ENCODE results near the gene CDKN1C. TPM values are rescaled to one million over a fixed set of nuclear protein-coding genes. Genes with fewer than 3 reads are reported as not detected.
A peak's percentile ranks its signal among the peaks of the same experiment; 100 is the strongest.

CDKN1C gene
- total RNA-seq, 1 donor from 2014 or later, result 9.5 TPM

GRCh38 chr11:2928605-2929530, 43.3 kb upstream of the CDKN1C start, which contains the start of gene PHLDA2:
Gene PHLDA2 (minus strand): TSS chr11:2929420. CDS start chr11:2929364, 56 bp downstream.
- Histone ChIP-seq H3K27me3 (ENCODE audit: control insufficient read depth, insufficient read depth, low read length) (no peaks in the 10 kb centered on the region), H3K4me3 (ENCODE audit: low read depth, low read length) (peak within 1 kb of the TSS; percentile 97), H3K36me3 (ENCODE audit: control insufficient read depth, insufficient read depth, low read length) (peaks cover 5% of the 10 kb centered on the region)
- DNase-seq (ENCODE audit: low read depth) (peak; percentile 56), FAIRE-seq (no peak)
- TF ChIP-seq, protein P1, sequence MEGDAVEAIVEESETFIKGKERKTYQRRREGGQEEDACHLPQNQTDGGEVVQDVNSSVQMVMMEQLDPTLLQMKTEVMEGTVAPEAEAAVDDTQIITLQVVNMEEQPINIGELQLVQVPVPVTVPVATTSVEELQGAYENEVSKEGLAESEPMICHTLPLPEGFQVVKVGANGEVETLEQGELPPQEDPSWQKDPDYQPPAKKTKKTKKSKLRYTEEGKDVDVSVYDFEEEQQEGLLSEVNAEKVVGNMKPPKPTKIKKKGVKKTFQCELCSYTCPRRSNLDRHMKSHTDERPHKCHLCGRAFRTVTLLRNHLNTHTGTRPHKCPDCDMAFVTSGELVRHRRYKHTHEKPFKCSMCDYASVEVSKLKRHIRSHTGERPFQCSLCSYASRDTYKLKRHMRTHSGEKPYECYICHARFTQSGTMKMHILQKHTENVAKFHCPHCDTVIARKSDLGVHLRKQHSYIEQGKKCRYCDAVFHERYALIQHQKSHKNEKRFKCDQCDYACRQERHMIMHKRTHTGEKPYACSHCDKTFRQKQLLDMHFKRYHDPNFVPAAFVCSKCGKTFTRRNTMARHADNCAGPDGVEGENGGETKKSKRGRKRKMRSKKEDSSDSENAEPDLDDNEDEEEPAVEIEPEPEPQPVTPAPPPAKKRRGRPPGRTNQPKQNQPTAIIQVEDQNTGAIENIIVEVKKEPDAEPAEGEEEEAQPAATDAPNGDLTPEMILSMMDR (IDR thresholded peaks at IDR 0.05; ENCODE audit: insufficient read depth, low read length, severe bottlenecking), result peak; percentile 12

GRCh38 chr11:2927851-2928604, 42.5 kb upstream of the CDKN1C start:
- DNase-seq (ENCODE audit: low read depth) (no peak), FAIRE-seq (no peak)
- H3K27me3 ChIP-seq (ENCODE audit: control insufficient read depth, insufficient read depth, low read length), result no peaks in the 10 kb centered on the region
- TF ChIP-seq, protein P1 (IDR thresholded peaks at IDR 0.05; ENCODE audit: insufficient read depth, low read length, severe bottlenecking), result no peak
- peak overlapping the region; percentile 97 for H3K4me3 ChIP-seq (ENCODE audit: low read depth, low read length)
- H3K36me3 ChIP-seq (ENCODE audit: control insufficient read depth, insufficient read depth, low read length), result peaks cover 5% of the 10 kb centered on the region

GRCh38 chr11:2927121-2927800, 41.7 kb upstream of the CDKN1C start:
- TF ChIP-seq, protein P1 (IDR thresholded peaks at IDR 0.05; ENCODE audit: insufficient read depth, low read length, severe bottlenecking), result no peak
- no peak for FAIRE-seq

GRCh38 chr11:2926611-2927051, 41.1 kb upstream of the CDKN1C start:
- Histone ChIP-seq H3K4me3 (ENCODE audit: low read depth, low read length) (no peak overlapping the region), H3K27me3 (ENCODE audit: control insufficient read depth, insufficient read depth, low read length) (no peaks in the 10 kb centered on the region), H3K36me3 (ENCODE audit: control insufficient read depth, insufficient read depth, low read length) (peaks cover 5% of the 10 kb centered on the region)
- TF ChIP-seq, protein P1 (IDR thresholded peaks at IDR 0.05; ENCODE audit: insufficient read depth, low read length, severe bottlenecking), result no peak
- FAIRE-seq, result peak; percentile 58
- DNase-seq (ENCODE audit: low read depth), result no peak

More at GRCh38 chr11:2927121-2927800, 41.7 kb upstream of the CDKN1C start:
- Histone ChIP-seq H3K36me3 (ENCODE audit: control insufficient read depth, insufficient read depth, low read length) (peaks cover 5% of the 10 kb centered on the region), H3K27me3 (ENCODE audit: control insufficient read depth, insufficient read depth, low read length) (no peaks in the 10 kb centered on the region), H3K4me3 (ENCODE audit: low read depth, low read length) (peak overlapping the region; percentile 97)
- no peak for DNase-seq (ENCODE audit: low read depth)

DNA sequence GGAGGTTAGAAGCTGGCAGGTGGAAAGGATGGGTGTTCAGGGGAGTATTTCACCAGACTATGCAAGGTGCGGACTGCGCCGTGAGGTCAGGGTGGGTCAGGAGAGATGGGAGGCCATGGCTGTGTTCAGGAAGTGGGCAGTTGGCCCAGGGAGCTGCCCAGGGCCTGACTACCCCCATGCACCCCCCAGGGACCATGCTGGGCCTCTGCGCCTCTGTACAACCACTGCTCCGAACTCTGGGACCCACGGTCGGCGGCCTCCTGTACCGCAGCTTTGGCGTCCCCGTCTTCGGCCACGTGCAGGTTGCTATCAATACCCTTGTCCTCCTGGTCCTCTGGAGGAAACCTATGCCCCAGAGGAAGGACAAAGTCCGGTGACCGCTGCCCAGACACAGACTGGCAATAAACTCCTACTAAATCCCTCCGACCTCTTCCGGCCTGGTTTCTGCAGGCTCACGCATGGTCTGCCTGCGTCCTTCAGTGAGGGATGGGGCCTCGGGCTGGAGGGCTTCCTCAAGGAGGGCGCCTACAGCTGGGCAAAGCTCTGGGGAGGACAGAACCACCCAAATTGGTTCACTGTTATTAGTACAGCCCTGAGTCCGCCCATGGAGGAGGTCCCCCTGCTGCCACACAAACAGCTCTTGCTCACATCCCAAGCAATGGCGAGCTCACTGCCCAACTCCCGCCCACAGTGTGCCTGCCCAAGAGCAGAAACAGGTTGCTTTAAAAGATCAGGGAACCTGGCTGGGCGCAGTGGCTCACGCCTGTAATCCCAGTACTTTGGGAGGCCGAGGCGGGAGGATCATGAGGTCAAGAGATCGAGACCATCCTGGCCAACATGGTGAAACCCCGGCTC, 39.5 kb upstream of the CDKN1C start:
- TF ChIP-seq, protein P1 (IDR thresholded peaks at IDR 0.05; ENCODE audit: insufficient read depth, low read length, severe bottlenecking), result no peak
- H3K36me3 ChIP-seq (ENCODE audit: control insufficient read depth, insufficient read depth, low read length), result peaks cover 5% of the 10 kb centered on the region
- FAIRE-seq, result no peak

More for the DNA sequence above, 39.5 kb upstream of the CDKN1C start:
- no peaks in the 10 kb centered on the region for H3K27me3 ChIP-seq (ENCODE audit: control insufficient read depth, insufficient read depth, low read length)
- H3K4me3 ChIP-seq (ENCODE audit: low read depth, low read length), result no peak overlapping the region
- no peak for DNase-seq (ENCODE audit: low read depth)

Measured in bronchial epithelial cell (primary cell).